ENCODE data around the gene ZSWIM6. TPM values are rescaled to one million over a fixed set of nuclear protein-coding genes. Genes with fewer than 3 reads are reported as not detected.

Gene ZSWIM6
- total RNA-seq, 1 experiment from 2014 or later: 10.8 TPM

DNA sequence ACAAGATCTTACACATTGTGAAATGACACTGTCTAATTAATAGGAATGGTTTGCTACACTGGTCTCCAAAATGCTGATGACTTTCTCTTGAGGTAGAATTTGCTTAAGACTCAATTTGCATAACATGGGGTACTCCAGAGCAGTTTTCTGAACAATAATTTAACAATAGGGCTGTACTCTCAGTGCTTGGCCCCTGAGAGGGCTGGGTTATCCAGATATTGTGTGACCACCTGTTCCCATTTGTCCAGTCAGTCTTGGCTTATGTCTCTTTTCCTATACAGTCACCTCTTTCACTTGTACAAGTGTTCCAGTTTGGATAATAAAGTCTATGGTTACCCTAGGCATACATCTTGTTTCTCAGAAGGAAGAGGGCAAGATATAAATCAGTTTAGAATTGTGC lies 17.9 kb downstream of the ZSWIM6 start:
- TF ChIP-seq TCF7L2 (IDR thresholded peaks at IDR 0.05; ENCODE audit: low read depth, low read length) (no peak), CTCF (IDR thresholded peaks at IDR 0.05) (no peak), SIN3A (IDR thresholded peaks at IDR 0.05; ENCODE audit: borderline replicate concordance, insufficient read depth, low read depth, low read length) (no peak), REST (IDR thresholded peaks at IDR 0.05; ENCODE audit: insufficient read depth in 1 of 2, low read depth in 2 of 2, low read length in 1 of 2) (no peak), POLR2AphosphoS5 (IDR thresholded peaks at IDR 0.05; ENCODE audit: low read depth, low read length) (no peak)
- ChIA-PET POLR2A (interaction anchor here (0.6 kb wide), 1 partner anchor 53 kb away, joined by 4 read pairs; no protein-coding TSS in a partner anchor), CTCF (no interaction called here)
- intact Hi-C loops (cut with micrococcal nuclease; ENCODE audit: unreplicated experiment): no loop called here
- DNase-seq (ENCODE audit: low read depth, low spot score) (no peak), ATAC-seq (no peak)
- Histone ChIP-seq H3K4me3 (ENCODE audit: low read depth in 2 of 2, low read length in 2 of 2) (no peak overlapping the region), H3K36me3 (ENCODE audit: control insufficient read depth, insufficient read depth, low read length) (no peaks in the 10 kb centered on the region), H3K27ac (ENCODE audit: low read length) (no peak overlapping the region), H3K9me3 (ENCODE audit: control insufficient read depth, insufficient read depth, low read depth, low read length) (no peaks in the 10 kb centered on the region), H3K27me3 (ENCODE audit: control insufficient read depth, insufficient read depth, low read length) (no peaks in the 10 kb centered on the region), H3K4me1 (ENCODE audit: control insufficient read depth, insufficient read depth, low read length) (no peaks in the 10 kb centered on the region)
- no TSS peak for BruUV-seq (replicated peaks)
- in situ Hi-C loops (cut with HindIII; ENCODE audit: low pct_unique_long_range_greater_than_20kb, low sequenced_read_pairs): no loop called here

GRCh38 chr5:61350535-61350934 lies 18.5 kb downstream of the ZSWIM6 start:
- DNase-seq (ENCODE audit: low read depth, low spot score) (no peak), ATAC-seq (no peak)
- Histone ChIP-seq H3K4me3 (ENCODE audit: low read depth in 2 of 2, low read length in 2 of 2) (no peak overlapping the region), H3K27me3 (ENCODE audit: control insufficient read depth, insufficient read depth, low read length) (no peaks in the 10 kb centered on the region), H3K9me3 (ENCODE audit: control insufficient read depth, insufficient read depth, low read depth, low read length) (no peaks in the 10 kb centered on the region), H3K36me3 (ENCODE audit: control insufficient read depth, insufficient read depth, low read length) (no peaks in the 10 kb centered on the region), H3K4me1 (ENCODE audit: control insufficient read depth, insufficient read depth, low read length) (no peaks in the 10 kb centered on the region), H3K27ac (ENCODE audit: low read length) (no peak overlapping the region)
- in situ Hi-C loops (cut with HindIII; ENCODE audit: low pct_unique_long_range_greater_than_20kb, low sequenced_read_pairs) (no loop called here), intact Hi-C loops (cut with micrococcal nuclease; ENCODE audit: unreplicated experiment) (no loop called here)
- ChIA-PET CTCF (no interaction called here), POLR2A (no interaction called here)
- BruUV-seq (replicated peaks): no TSS peak
- TF ChIP-seq POLR2AphosphoS5 (IDR thresholded peaks at IDR 0.05; ENCODE audit: low read depth, low read length) (no peak), SIN3A (IDR thresholded peaks at IDR 0.05; ENCODE audit: borderline replicate concordance, insufficient read depth, low read depth, low read length) (no peak), REST (IDR thresholded peaks at IDR 0.05; ENCODE audit: insufficient read depth in 1 of 2, low read depth in 2 of 2, low read length in 1 of 2) (no peak), CTCF (IDR thresholded peaks at IDR 0.05) (no peak), TCF7L2 (IDR thresholded peaks at IDR 0.05; ENCODE audit: low read depth, low read length) (no peak)
